Fibroblast of villous mesenchyme (primary cell): ENCODE results near the gene DST. TPM values are rescaled to one million over a fixed set of nuclear protein-coding genes. Genes with fewer than 3 reads are reported as not detected.
A peak's percentile ranks its signal among the peaks of the same experiment; 100 is the strongest.

Experiments
- DNase-seq: peaks from one replicate; pipeline ENCODE4 v3.0.0-alpha.2; 2010; ENCODE audit warnings: low read depth
- H3K4me3 ChIP-seq: 2 replicates; pipeline ENCODE4 v1.5.1; 2011; ENCODE audit warnings: low read depth, mild to moderate bottlenecking, low read length
- total RNA-seq: library from RNA; depleted of rRNA; stranded (reverse); fragments of >200 nt; gene quantifications from 2 replicates; pipeline ENCODE4 v1.2.3, GENCODE V29; 2012
- TF ChIP-seq, protein P1 (sequence below): IDR thresholded peaks from 2 replicates; pipeline ENCODE4 v1.5.1; 2012; ENCODE audit warnings: low read depth, mild to moderate bottlenecking, low read length; ENCODE audit not compliant: insufficient read depth

Gene DST
- total RNA-seq, 1 donor, result 509 TPM

DNA sequence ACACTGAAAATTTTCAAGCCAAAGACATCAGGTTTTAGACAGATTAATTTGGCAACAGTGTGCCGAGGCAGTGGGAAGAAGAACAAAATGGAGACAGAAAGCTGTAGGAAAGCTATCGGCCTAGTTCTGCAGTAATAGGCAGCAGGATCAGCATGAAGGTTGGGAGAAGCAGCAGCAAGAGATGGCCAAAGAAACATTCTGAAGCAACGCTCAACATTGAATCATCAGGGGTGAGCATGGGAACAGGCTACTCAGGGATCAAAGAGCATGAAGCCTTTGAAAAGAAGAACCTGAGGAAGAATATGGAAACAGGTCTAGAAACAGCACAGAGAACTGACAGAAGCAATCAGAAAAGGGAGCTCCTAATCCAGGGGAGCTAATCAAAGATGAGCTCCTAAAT, 7.1 kb upstream of the DST start:
- no peak overlapping the region for H3K4me3 ChIP-seq
- peak; percentile 57 for DNase-seq
- TF ChIP-seq, protein P1, sequence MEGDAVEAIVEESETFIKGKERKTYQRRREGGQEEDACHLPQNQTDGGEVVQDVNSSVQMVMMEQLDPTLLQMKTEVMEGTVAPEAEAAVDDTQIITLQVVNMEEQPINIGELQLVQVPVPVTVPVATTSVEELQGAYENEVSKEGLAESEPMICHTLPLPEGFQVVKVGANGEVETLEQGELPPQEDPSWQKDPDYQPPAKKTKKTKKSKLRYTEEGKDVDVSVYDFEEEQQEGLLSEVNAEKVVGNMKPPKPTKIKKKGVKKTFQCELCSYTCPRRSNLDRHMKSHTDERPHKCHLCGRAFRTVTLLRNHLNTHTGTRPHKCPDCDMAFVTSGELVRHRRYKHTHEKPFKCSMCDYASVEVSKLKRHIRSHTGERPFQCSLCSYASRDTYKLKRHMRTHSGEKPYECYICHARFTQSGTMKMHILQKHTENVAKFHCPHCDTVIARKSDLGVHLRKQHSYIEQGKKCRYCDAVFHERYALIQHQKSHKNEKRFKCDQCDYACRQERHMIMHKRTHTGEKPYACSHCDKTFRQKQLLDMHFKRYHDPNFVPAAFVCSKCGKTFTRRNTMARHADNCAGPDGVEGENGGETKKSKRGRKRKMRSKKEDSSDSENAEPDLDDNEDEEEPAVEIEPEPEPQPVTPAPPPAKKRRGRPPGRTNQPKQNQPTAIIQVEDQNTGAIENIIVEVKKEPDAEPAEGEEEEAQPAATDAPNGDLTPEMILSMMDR, result no peak

DNA sequence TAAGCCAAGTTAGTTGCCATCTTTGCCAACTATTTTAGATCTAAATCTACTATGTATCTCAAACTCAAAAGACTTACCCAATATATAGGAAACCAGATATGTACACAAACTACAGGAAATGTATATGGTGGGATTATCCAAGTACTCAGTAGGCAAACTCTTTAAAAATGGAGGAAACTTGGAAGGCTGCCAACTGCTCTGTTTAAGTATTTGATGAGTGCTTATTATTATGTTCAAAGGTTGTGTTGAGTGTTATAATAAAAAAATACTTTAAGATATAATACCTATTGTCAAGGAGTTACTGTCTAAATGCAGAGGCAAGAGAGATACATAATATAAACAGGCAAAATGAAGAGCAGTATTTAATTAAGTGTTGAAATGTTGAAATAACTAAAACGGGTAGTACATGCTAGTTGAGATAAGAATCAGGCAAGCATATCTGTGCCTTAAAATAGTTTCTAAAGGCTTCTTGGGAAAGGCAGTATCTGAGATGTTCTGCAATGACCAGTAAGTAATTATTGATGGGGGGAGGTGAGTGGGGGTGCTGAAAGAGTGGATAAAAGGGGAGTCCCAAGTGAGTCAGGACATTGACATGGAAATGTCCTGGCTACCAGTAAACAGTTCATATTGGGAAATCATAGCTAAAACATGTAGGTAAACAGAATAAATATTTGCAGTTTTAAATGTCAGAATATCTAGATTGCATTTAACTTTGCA, 6.5 kb upstream of the DST start:
- TF ChIP-seq, protein P1, result no peak
- no peak overlapping the region for H3K4me3 ChIP-seq
- peak; percentile 85 for DNase-seq

DNA sequence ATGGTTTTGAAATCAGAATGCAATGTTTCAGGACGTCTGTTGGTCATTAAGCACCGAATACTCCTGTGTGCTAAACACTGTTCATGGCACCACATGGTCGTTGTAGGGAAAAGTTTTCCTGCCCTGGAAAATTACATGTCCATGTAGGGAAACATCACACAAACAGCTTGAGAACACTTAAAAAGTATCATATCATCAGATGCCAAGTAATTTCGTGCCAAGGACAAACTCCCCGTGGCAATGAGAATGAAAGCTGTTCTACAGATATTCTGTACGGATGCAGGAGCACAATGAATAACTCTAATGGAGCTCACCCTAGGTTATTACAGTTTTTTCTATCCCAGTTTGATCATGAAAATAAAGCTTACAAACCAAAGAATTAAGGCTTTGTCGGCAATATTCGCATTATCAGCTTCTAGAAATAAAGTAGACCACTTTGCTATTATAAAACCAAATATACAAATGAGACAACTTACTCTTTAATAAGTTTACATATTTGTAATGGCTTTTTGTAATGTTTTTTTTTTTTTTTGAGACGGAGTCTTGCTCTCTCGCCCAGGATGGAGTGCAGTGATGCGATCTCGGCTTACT, 4.6 kb upstream of the DST start:
- no peak for DNase-seq
- TF ChIP-seq, protein P1, result no peak
- H3K4me3 ChIP-seq, result no peak overlapping the region

DNA sequence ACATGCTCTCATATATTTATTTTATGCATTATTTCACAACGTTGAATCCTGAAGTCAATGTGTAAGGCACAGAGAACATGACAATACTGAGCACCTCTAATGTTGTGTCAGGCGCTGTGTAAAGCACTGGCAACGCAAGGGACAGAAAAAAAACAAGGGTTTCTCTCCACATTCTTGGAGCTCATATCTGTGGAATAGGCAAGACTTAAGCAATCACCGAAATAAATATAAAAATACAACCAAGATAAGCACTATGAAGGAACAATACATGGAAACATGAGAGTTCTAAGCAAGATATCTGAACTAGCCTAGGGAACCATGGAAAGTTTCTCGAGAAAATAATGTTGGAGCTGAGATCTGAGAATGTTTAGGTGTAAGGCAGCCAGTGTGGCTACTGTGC, 1.7 kb upstream of the DST start:
- no peak for DNase-seq
- TF ChIP-seq, protein P1, result no peak
- H3K4me3 ChIP-seq, result no peak overlapping the region

DNA sequence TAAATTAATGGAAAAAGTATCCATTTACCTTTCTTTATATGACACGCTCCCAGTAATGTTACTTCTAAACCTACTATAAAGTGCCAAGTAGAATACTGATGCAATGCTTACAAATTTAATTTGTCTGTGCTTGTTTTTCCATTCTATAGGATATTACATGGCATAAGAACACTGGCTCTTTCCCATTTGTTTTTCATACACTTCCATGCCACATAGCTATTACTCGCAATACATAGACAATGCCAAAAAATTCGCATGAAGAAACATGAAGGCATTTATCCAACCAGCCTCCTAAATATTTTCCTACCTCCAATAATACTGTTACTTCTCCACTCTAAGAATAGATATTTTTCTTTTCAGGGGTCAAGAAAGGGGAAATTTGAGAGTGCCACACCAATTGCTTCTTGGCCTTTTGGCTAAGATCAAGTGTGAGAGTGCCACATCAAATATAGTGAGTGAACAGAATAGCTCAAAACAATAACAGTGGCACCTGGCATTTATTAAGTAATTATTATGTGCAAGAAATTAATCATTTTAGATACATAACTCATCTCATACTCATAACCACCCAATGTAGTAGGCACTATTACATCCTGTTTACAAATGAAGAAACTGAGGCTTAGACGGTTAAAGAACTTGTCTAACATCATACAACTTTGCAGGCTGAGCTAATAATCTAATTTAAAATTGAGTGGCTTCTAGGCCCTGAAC, 845 bp upstream of the DST start:
- DNase-seq, result no peak
- TF ChIP-seq, protein P1, result no peak
- no peak overlapping the region for H3K4me3 ChIP-seq

DNA sequence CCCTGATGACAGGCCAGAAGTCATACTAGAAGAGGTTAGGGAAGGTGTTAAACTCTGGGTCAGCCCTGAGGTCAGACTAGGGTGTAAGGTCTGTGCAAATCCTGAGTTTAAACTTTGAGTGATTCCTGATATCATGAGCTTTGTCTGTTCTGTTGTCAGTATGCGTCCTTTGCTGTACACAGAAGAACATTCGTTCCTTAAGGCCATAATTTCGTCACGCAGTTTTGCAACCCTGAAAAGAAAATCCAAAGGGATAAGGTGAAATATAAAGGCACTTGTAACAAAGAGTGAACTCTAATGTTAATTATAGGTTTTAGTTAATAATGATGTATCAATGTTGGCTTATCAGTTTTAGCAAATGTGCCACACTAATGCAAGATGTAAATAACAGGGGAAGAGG, 2.3 kb downstream of the DST start:
- TF ChIP-seq, protein P1, result no peak
- no peak for DNase-seq
- H3K4me3 ChIP-seq, result no peak overlapping the region
